GM10266 (cell line): ENCODE data around the gene MT4.

ENCODE experiments used
- DNase-seq: peaks from one replicate; pipeline ENCODE4 v3.0.0; 2012; ENCODE audit errors: extremely low spot score
- TF ChIP-seq, protein P1 (sequence below): IDR thresholded peaks from 2 replicates; pipeline ENCODE4 v1.5.1; 2012; ENCODE audit warnings: mild to moderate bottlenecking, low read depth; ENCODE audit not compliant: control insufficient read depth, insufficient read depth; ENCODE audit errors: missing control alignments

MT4 gene

DNA sequence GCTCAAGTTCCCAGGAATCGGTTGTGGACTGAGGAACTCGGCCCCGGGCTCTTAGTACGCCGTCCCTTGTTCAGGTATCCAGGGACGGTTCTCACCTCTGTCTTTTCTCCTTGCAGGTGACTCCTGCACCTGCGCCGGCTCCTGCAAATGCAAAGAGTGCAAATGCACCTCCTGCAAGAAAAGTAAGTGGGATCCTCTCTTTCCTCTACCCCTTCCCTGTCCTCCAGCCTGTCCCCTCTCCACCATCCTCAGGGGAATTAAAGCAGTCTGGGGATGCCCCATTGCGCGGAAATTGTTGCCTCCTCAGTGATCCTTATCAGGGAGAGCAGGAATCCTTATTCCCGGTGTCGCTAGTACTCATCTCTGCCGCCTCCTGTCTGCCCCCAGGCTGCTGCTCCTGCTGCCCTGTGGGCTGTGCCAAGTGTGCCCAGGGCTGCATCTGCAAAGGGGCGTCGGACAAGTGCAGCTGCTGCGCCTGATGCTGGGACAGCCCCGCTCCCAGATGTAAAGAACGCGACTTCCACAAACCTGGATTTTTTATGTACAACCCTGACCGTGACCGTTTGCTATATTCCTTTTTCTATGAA, 44.1 kb downstream of the MT4 start:
- no peak for DNase-seq
- TF ChIP-seq, protein P1, sequence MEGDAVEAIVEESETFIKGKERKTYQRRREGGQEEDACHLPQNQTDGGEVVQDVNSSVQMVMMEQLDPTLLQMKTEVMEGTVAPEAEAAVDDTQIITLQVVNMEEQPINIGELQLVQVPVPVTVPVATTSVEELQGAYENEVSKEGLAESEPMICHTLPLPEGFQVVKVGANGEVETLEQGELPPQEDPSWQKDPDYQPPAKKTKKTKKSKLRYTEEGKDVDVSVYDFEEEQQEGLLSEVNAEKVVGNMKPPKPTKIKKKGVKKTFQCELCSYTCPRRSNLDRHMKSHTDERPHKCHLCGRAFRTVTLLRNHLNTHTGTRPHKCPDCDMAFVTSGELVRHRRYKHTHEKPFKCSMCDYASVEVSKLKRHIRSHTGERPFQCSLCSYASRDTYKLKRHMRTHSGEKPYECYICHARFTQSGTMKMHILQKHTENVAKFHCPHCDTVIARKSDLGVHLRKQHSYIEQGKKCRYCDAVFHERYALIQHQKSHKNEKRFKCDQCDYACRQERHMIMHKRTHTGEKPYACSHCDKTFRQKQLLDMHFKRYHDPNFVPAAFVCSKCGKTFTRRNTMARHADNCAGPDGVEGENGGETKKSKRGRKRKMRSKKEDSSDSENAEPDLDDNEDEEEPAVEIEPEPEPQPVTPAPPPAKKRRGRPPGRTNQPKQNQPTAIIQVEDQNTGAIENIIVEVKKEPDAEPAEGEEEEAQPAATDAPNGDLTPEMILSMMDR, result no peak

DNA sequence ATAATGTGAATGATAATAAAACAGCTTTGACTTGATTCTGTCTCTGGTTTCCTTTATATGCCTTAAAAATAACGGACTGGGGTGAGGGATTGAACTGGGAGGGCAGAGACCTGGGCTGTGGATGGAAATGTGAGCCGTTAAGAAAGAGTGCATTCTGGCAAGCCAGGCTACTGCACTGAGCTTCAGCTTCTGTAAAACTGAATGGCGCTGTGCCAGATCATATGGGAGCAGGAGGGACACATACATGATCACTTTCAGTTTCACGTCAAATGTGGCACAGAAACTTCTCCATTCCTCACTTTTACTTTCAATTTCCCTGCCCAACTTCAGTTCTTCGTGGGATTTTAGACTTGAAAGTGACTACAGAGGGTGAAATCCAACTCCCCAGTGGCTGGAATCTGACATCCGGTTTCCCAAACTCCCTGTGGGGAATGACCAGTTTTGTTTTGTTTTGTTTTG, 44.6 kb downstream of the MT4 start:
- TF ChIP-seq, protein P1, result no peak
- peak; percentile 85 for DNase-seq

DNA sequence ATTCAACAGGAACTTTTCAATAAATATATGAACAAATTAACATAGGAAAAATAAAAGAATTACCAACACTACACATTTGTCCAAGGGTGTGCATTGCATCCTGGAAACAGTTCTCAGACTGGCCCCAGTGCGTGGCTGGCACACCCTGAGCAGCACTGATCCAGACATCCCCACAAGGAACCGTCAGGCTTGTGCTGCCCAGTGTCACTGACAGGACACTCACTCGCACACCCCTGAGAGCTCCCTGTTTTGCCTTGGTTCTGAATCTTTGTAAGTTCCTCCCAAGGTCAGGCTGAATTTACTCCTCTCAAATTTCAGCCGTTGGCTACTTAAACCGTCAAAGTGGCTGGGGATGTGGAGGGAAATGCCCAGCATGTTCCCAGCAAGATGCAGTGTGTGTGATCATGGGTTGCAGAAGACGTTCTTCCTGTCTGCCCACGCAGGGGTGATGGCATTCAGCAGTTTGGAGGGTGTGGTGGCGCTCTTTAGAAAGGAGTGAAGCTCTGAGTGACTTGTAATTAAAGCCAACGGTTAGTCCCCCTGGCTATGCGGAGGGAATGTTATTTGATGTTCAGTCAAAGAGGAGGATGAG, 45.2 kb downstream of the MT4 start:
- peak; percentile 50 for DNase-seq

DNA sequence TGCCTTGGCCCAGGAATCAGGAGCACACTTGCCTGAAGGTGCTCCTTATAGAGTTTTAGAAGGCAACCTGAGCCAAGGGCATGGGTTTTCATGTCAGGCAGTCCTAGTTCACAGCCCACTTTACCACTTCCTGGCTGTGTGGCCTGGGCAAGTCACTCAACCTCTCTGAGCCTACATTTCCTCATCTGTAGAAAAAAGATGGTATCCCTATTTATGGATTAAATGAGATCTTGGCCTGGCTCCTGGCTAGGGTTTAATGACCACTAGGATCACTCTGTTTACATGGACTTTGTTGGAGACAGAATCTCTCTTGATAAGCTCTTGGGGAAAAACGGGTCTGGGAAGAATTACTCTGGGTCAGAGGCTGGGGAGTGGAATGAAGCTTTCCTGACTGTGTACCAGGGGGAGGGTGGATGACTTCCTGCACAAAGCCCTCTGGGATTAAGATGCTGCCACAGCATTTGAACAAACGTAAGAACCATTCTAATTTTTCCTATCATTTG, 45.8 kb downstream of the MT4 start:
- no peak for DNase-seq
- TF ChIP-seq, protein P1, result no peak

More for the DNA sequence above, 45.2 kb downstream of the MT4 start:
- TF ChIP-seq, protein P1, result peak; percentile 5

DNA sequence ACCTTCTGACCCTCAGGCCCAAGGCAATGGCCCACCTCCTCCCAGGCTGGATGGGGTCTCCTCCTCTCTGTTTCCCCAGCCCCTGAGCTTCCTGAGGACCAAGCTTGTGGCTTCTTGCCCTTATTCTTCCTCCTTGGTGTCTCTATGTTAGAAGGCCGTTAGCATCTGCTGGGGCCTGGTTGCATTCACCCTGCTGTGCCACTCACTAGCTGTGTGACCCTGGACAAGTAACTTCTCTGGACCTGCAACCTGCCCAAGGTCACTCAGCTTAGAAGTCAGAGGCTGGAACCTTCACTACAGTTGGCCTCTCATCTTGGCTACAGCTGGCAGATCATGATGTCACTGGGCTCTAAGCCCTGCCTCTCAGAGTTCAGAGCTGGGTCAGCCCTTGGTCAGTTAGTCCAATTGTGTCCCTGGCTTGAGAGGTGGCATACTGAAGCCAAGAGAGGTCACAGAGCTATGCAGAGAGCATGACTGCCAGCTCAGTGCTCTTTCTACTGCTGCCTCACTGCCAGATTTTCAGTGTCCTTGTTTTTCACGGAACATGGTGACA, 46.5 kb downstream of the MT4 start:
- DNase-seq, result no peak
- TF ChIP-seq, protein P1, result no peak

DNA sequence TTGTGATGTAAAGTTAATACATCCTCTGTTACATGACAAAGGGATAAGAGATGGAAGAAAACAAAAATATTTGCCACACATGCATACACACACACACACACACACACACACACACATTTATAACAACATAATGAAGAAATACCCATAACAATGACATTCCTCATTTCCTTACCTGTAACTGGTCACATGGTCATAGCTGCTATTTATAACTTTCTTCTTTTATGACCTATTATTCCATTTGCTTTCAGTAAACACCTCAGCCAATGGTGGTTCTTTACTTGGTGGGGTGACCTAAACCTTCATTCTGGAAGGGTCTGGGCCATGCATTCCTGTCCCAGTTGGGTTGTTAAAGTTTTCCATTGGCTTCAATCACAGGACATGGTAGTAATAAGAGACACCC, 48.8 kb downstream of the MT4 start:
- DNase-seq, result no peak

More for the DNA sequence above, 48.8 kb downstream of the MT4 start:
- TF ChIP-seq, protein P1, result no peak
